K562 (cell line): Measurements from ENCODE around the gene ST6GALNAC1. TPM values are rescaled to one million over a fixed set of nuclear protein-coding genes. Genes with fewer than 3 reads are reported as not detected.

ENCODE experiments used
- HEY1 ChIP-seq: fragments of 250-450 bp; sonication (Bioruptor Pico); IDR thresholded peaks from 2 replicates; pipeline ENCODE4 v1.5.0; 2020; ENCODE audit warnings: mild to moderate bottlenecking, moderate library complexity, borderline replicate concordance
- JUND ChIP-seq, 2 experiments: IDR thresholded peaks; 2 replicates in 1 of 2; 3 replicates in 1 of 2; pipeline ENCODE4 v1.6.1; 2011; ENCODE audit warnings: borderline replicate concordance in 2 of 2, low read depth in 2 of 2, low read length in 2 of 2, improper control_type of control experiment in 1 of 2, missing biosample characterization in 1 of 2, missing genetic modification characterization in 1 of 2, missing genetic modification reagents in 1 of 2
- KHSRP ChIP-seq: fragments of 450-650 bp; IDR thresholded peaks from 2 replicates; pipeline ENCODE4 v1.6.1; 2017
- L3MBTL2 ChIP-seq: fragments of 450-650 bp; IDR thresholded peaks from 2 replicates; pipeline ENCODE4 v1.6.1; 2016; ENCODE audit warnings: mild to moderate bottlenecking, moderate library complexity
- MAFF ChIP-seq: IDR thresholded peaks from 2 replicates; pipeline ENCODE4 v1.6.1; 2012; ENCODE audit warnings: low read length, improper control_type of control experiment
- MAFK ChIP-seq: IDR thresholded peaks from 2 replicates; pipeline ENCODE4 v1.6.1; 2011; ENCODE audit warnings: low read length, improper control_type of control experiment
- POLR2B ChIP-seq: fragments of 450-650 bp; IDR thresholded peaks from 2 replicates; pipeline ENCODE4 v1.6.1; 2018; ENCODE audit warnings: low read depth; ENCODE audit not compliant: partially characterized antibody
- RERE ChIP-seq: sonication (generic); formaldehyde crosslinking; IDR thresholded peaks from 2 replicates; pipeline ENCODE4 v1.8.0; 2023; ENCODE audit warnings: missing genetic modification reagents, mild to moderate bottlenecking, borderline replicate concordance
- RFX7 ChIP-seq: fragments of 250-450 bp; sonication (Bioruptor Pico); IDR thresholded peaks from 2 replicates; pipeline ENCODE4 v1.5.1; 2021; ENCODE audit warnings: mild to moderate bottlenecking
- SMARCA4 ChIP-seq: fragments of 450-650 bp; IDR thresholded peaks from 2 replicates; pipeline ENCODE4 v1.6.1; 2016
- SNIP1 ChIP-seq: fragments of 450-650 bp; IDR thresholded peaks from 2 replicates; pipeline ENCODE4 v1.7.1; 2017; ENCODE audit warnings: low read depth, mild to moderate bottlenecking
- ZNF12 ChIP-seq: sonication (generic); formaldehyde crosslinking; IDR thresholded peaks from 2 replicates; pipeline ENCODE4 v1.4.0; 2020; ENCODE audit warnings: mild to moderate bottlenecking, missing genetic modification reagents
- ZNF316 ChIP-seq: fragments of 450-650 bp; IDR thresholded peaks from 2 replicates; pipeline ENCODE4 v1.6.1; 2016
- polyA plus RNA-seq, 8 experiments: library from polyadenylated mRNA; depleted of rRNA in 4 of 8; stranded (reverse) in 5 of 8; unstranded in 3 of 8; fragments of >200 nt; fragmentation: Nextera tagmentation in 2 of 8; fragmentation: Illumina TruSeq in 1 of 8; extraction: Ambion mirVana in 2 of 8; extraction: Trizol in 1 of 8; gene quantifications; 2 replicates each; pipeline versions ENCODE4 v1.2.1 to v1.2.3, GENCODE V29; 2011 to 2014; ENCODE audit warnings: inconsistent platforms in 1 of 8, missing spikeins in 1 of 8
- total RNA-seq, 7 experiments: library from RNA; depleted of rRNA in 6 of 7; stranded (reverse); fragments of >200 nt in 6 of 7; fragmentation: Illumina TruSeq in 2 of 7; extraction: Trizol in 2 of 7; gene quantifications; 2 replicates each; pipeline versions ENCODE4 v1.2.1 to v1.2.3, GENCODE V29; 2011 to 2021; ENCODE audit warnings: low replicate concordance in 1 of 7
- TF ChIP-seq, protein P1 (sequence below): fragments of 250-450 bp; sonication (Bioruptor Pico); IDR thresholded peaks from 2 replicates; pipeline ENCODE4 v1.5.1; 2021; ENCODE audit warnings: mild to moderate bottlenecking
- TF ChIP-seq, protein P2 (sequence below): sonication (generic); formaldehyde crosslinking; IDR thresholded peaks from 2 replicates; pipeline ENCODE4 v1.8.1; 2022; ENCODE audit warnings: missing genetic modification reagents

Gene ST6GALNAC1
- total and polyA plus RNA-seq, 9 of the 15 experiments (the other 6 are each of a cell fraction or from before 2014, with no cell fraction given): 20.6 to 68.4 (median 50.5) TPM

DNA sequence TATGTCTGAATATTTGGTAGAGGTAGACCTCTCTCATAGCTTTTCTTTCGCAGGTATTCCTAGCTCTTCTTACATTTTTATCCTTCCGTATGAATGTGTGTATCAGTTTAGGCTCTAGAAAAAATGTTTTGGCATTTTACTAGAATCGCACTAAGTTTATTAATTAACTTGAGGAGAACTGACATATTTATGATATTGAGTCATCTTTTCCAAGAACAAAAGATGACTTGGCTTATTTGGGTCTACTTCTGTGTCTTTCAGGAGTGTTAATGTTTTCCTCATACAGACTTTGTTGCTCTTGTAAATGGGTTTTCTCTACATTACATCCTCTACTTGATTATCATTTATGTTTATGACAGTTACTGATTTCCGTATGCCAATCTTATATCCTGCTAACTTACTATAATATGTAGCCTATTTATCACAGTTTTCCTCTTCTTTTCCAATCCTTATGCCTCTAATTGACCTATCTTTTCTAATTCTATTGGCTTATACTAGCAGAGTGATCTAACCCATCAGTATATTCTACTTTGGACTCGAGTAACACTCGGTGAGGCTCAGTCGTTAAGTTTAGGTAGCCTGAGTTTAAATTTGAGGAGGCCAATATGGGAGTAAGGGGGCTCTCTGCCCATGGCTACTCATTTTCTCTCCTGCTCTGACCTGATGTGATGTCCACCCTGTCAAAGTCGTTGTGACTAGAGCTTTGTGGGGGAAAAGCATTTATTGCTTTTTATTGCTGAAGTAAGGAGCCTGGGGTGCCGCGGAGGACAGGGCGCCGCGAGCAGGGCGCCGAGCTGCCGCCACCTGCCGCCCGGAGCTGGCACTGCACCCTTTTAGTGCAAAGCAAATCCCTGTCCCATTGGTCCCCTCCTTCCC, 20.0 kb downstream of the ST6GALNAC1 start (continued):
- TF ChIP-seq ZNF316 (peak; percentile 89), JUND (IDR thresholded peaks at IDR 0.05; ENCODE audit: borderline replicate concordance, low read depth, low read length) (peak; percentile 86), JUND (tag; IDR thresholded peaks at IDR 0.05; ENCODE audit: borderline replicate concordance, low read depth, low read length) (peak; percentile 95; the same call in 2 of the 3 replicates), L3MBTL2 (peak; percentile 49), SMARCA4 (peak; percentile 82), RFX7 (CRISPR knock-in tag) (no peak), POLR2B (peak; percentile 68), SNIP1 (no peak), HEY1 (CRISPR knock-in tag) (no peak), ZNF12 (CRISPR knock-in tag) (no peak), KHSRP (no peak), RERE (CRISPR knock-in tag) (no peak), MAFF (peak; percentile 60; the same call in 1 of the 2 replicates), MAFK (0 out of 2 replicates have a peak, but pooled peaks have one; percentile 17)
- TF ChIP-seq, protein P1, sequence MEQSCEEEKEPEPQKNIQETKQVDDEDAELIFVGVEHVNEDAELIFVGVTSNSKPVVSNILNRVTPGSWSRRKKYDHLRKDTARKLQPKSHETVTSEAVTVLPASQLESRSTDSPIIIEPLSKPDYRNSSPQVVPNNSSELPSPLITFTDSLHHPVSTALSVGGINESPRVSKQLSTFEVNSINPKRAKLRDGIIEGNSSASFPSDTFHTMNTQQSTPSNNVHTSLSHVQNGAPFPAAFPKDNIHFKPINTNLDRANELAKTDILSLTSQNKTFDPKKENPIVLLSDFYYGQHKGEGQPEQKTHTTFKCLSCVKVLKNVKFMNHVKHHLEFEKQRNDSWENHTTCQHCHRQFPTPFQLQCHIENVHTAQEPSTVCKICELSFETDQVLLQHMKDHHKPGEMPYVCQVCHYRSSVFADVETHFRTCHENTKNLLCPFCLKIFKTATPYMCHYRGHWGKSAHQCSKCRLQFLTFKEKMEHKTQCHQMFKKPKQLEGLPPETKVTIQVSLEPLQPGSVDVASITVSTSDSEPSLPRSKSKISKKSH (CRISPR knock-in tag): 0 out of 2 replicates have a peak, but pooled peaks have one; percentile 26
- TF ChIP-seq, protein P2, sequence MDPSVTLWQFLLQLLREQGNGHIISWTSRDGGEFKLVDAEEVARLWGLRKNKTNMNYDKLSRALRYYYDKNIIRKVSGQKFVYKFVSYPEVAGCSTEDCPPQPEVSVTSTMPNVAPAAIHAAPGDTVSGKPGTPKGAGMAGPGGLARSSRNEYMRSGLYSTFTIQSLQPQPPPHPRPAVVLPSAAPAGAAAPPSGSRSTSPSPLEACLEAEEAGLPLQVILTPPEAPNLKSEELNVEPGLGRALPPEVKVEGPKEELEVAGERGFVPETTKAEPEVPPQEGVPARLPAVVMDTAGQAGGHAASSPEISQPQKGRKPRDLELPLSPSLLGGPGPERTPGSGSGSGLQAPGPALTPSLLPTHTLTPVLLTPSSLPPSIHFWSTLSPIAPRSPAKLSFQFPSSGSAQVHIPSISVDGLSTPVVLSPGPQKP (CRISPR knock-in tag): no peak
